Gastroesophageal sphincter (tissue), 3 donors: ENCODE results near the gene CCDC177.

Source experiments
- CTCF ChIP-seq, 4 experiments: fragments of 200-600 bp in 2 of 4; fragments of 450-650 bp in 2 of 4; sonication (generic) in 1 of 4; IDR thresholded peaks; one replicate each; pipeline ENCODE4 v1.5.1; 2017 to 2019; ENCODE audit warnings: antibody characterized with exemption in 4 of 4, mild to moderate bottlenecking in 2 of 4, moderate library complexity in 2 of 4
- EP300 ChIP-seq: sonication (generic); formaldehyde crosslinking; IDR thresholded peaks from one replicate; pipeline ENCODE4 v1.6.1; 2017; ENCODE audit warnings: antibody characterized with exemption, mild to moderate bottlenecking
- POLR2A ChIP-seq, 2 donors: fragments of 450-650 bp; IDR thresholded peaks; one replicate each; pipeline ENCODE4 v1.6.1; 2017; ENCODE audit warnings: antibody characterized with exemption in 2 of 2, mild to moderate bottlenecking in 2 of 2, moderate library complexity in 1 of 2

DNA sequence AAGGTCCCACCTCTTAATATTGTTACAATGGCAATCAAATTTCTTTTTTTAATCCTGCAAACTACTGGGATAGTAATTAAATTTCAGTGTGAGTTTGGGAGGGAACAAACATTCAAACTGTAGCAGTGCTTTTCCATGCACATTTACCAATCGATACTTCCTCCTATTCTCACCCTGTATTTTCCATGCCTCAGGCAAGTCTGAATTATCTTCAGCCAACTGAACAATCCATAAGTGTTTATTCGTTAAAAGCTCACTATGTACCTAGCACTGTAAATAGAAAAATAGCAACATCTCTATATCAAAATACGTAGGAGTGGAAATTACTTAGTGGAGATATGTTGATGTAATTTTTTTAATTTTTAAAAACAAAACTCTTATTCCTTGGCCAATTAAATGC, 43.5 kb downstream of the CCDC177 start:
- TF ChIP-seq POLR2A (IDR thresholded peaks at IDR 0.05) (no peak), CTCF (IDR thresholded peaks at IDR 0.05) (no peak), EP300 (no peak)
